Tibial artery (tissue), 4 donors: ENCODE measurements around the gene HOXA2.
A peak's percentile ranks its signal among the peaks of the same experiment; 100 is the strongest.

Source experiments
- DNase-seq, 2 donors: peaks; one replicate each; pipeline ENCODE4 v3.0.0-alpha.2; 2019
- H3K27ac ChIP-seq, 2 donors: fragments of 200-600 bp; sonication (generic) in 1 of 2; 1 replicate in 1 of 2; 2 replicates in 1 of 2; pipeline ENCODE4 v1.5.1; 2018 to 2019; ENCODE audit warnings: mild to moderate bottlenecking in 1 of 2
- H3K27me3 ChIP-seq, 2 donors: fragments of 200-600 bp; sonication (generic) in 1 of 2; one replicate each; pipeline versions ENCODE4 v1.5.1 to v1.6.0; 2016 to 2019
- H3K36me3 ChIP-seq, 3 donors: fragments of 200-600 bp; sonication (generic) in 2 of 3; one replicate each; pipeline ENCODE4 v1.5.1; 2016 to 2019; ENCODE audit warnings: mild to moderate bottlenecking in 2 of 3
- H3K4me1 ChIP-seq, 4 donors: fragments of 200-600 bp; sonication (generic) in 2 of 4; 1 replicate in 3 of 4; 2 replicates in 1 of 4; pipeline ENCODE4 v1.5.1; 2016 to 2019
- H3K4me3 ChIP-seq, 2 donors: fragments of 200-600 bp; sonication (generic) in 1 of 2; 1 replicate in 1 of 2; 2 replicates in 1 of 2; pipeline ENCODE4 v1.5.1; 2018 to 2019; ENCODE audit warnings: mild to moderate bottlenecking in 2 of 2
- H3K9me3 ChIP-seq, 3 donors: fragments of 200-600 bp; sonication (generic) in 1 of 3; one replicate each; pipeline ENCODE4 v1.5.1; 2016 to 2019
- CTCF ChIP-seq, 2 experiments: fragments of 200-600 bp in 1 of 2; fragments of 450-650 bp in 1 of 2; IDR thresholded peaks; one replicate each; pipeline ENCODE4 v1.5.1; 2017 to 2019; ENCODE audit warnings: antibody characterized with exemption in 2 of 2, mild to moderate bottlenecking in 1 of 2, moderate library complexity in 1 of 2
- intact Hi-C: fragments of 100-400 bp; cut with DNase I; formaldehyde crosslinking; loops from one replicate; pipeline ENCODE4 v1.15.0; 2023; ENCODE audit warnings: low total_unique reads

Gene HOXA2

GRCh38 chr7:27145914-27146412 is 43.5 kb upstream of the HOXA2 start:
- no peaks in the 10 kb centered on the region for H3K27me3 ChIP-seq
- H3K9me3 ChIP-seq: no peaks in the 10 kb centered on the region
- peaks cover 10 to 36% (median 29%) of the 10 kb centered on the region in 4 donors for H3K4me1 ChIP-seq
- H3K27ac ChIP-seq: no peak overlapping the region
- no peak for DNase-seq
- no peak for TF ChIP-seq CTCF (IDR thresholded peaks at IDR 0.05)
- intact Hi-C loops: no loop called here
- H3K4me3 ChIP-seq: no peak overlapping the region
- peaks cover 37 to 47% (median 40%) of the 10 kb centered on the region in 3 donors for H3K36me3 ChIP-seq

GRCh38 chr7:27145165-27145913 is 42.9 kb upstream of the HOXA2 start:
- DNase-seq: peak in 1 of 2 donors; percentile 64
- intact Hi-C loops: no loop called here
- H3K36me3 ChIP-seq: peaks cover 40 to 47% (median 42%) of the 10 kb centered on the region in 3 donors
- H3K4me1 ChIP-seq: peaks cover 10 to 35% (median 27%) of the 10 kb centered on the region in 4 donors
- no peak for TF ChIP-seq CTCF (IDR thresholded peaks at IDR 0.05)
- H3K27me3 ChIP-seq: no peaks in the 10 kb centered on the region
- H3K9me3 ChIP-seq: no peaks in the 10 kb centered on the region
- no peak overlapping the region for H3K4me3 ChIP-seq
- no peak overlapping the region for H3K27ac ChIP-seq

GRCh38 chr7:27144781-27145164 is 42.3 kb upstream of the HOXA2 start:
- H3K9me3 ChIP-seq: no peaks in the 10 kb centered on the region
- intact Hi-C loops: loop anchor here (5.0 kb wide), 1 partner anchor 47 kb away; the partner anchor contains the start of gene HOXA1
- peaks cover 10 to 29% (median 24%) of the 10 kb centered on the region in 4 donors for H3K4me1 ChIP-seq
- H3K4me3 ChIP-seq: no peak overlapping the region
- peak in 1 of 2 donors; percentile 55 for DNase-seq
- H3K27me3 ChIP-seq: no peaks in the 10 kb centered on the region
- peaks cover 45 to 49% (median 48%) of the 10 kb centered on the region in 3 donors for H3K36me3 ChIP-seq
- H3K27ac ChIP-seq: no peak overlapping the region
- TF ChIP-seq CTCF (IDR thresholded peaks at IDR 0.05): no peak

- Histone ChIP-seq H3K9me3 (no peaks in the 10 kb centered on the region), H3K4me3 (peak overlapping the region in 1 of 2 donors; percentile 49), H3K27me3 (no peaks in the 10 kb centered on the region), H3K27ac (no peak overlapping the region), H3K4me1 (peaks cover 8 to 23% (median 19%) of the 10 kb centered on the region in 4 donors), H3K36me3 (peaks cover 50 to 55% (median 52%) of the 10 kb centered on the region in 3 donors)
- no peak for DNase-seq
- no peak for TF ChIP-seq CTCF (IDR thresholded peaks at IDR 0.05)
- intact Hi-C loops: loop anchor here (5.0 kb wide), 1 partner anchor 47 kb away; the partner anchor contains the start of gene HOXA1
Observed at GRCh38 chr7:27143950-27144780, 41.7 kb upstream of the HOXA2 start.
